IMR-90 (cell line): ENCODE results near the gene WSB1. TPM values are rescaled to one million over a fixed set of nuclear protein-coding genes. Genes with fewer than 3 reads are reported as not detected.

ENCODE experiments used
- ATAC-seq: fragments of 200-7000 bp; cut with Tn5 transposase; 2 replicates; pipeline ENCODE4 v1.9.1; 2020; ENCODE audit warnings: low read depth, mild to moderate bottlenecking, moderate library complexity
- BruUV-seq: library from RNA; stranded (reverse); fragments of 400-500 nt; replicated peaks from 2 replicates; lab custom pipeline; 2021; lab: Mats Ljungman, UMichigan
- CTCF ChIA-PET: fragments of 300-600 bp; formaldehyde crosslinking; extraction: SDS; loops from one replicate; lab custom pipeline; 2021; ENCODE audit warnings: antibody characterized with exemption; lab: Yijun Ruan, JAX
- POLR2A ChIA-PET: fragments of 300-600 bp; sonication (Branson Sonifier 250); formaldehyde crosslinking; loops from one replicate; lab custom pipeline; 2022; ENCODE audit warnings: antibody characterized with exemption; ENCODE audit not compliant: unreplicated experiment; lab: Charles Lee
- DNase-seq: peaks from one replicate; pipeline ENCODE4 v3.0.0; 2013
- H2AFZ ChIP-seq: replicated peaks from 2 replicates; pipeline ENCODE3; 2013; ENCODE audit warnings: low read length, mild to moderate bottlenecking; ENCODE audit not compliant: poor library complexity
- H2AK5ac ChIP-seq: 2 replicates; pipeline ENCODE4 v1.6.1; 2013; ENCODE audit warnings: low read depth, low read length, inconsistent platforms
- H2AK9ac ChIP-seq: replicated peaks from 2 replicates; pipeline ENCODE3; 2013; ENCODE audit warnings: mild to moderate bottlenecking, low read depth, low read length, moderate library complexity; ENCODE audit not compliant: poor library complexity
- H2BK120ac ChIP-seq: 2 replicates; pipeline ENCODE4 v1.6.1; 2013; ENCODE audit warnings: low read depth, low read length, inconsistent platforms
- H2BK15ac ChIP-seq: 3 replicates; pipeline ENCODE4 v1.6.1; 2013; ENCODE audit warnings: low read depth, low read length, inconsistent platforms
- H2BK20ac ChIP-seq: 2 replicates; pipeline ENCODE4 v1.6.1; 2013; ENCODE audit warnings: low read depth, mild to moderate bottlenecking, inconsistent platforms, low read length, moderate library complexity
- H2BK5ac ChIP-seq: 2 replicates; pipeline ENCODE4 v1.6.1; 2013; ENCODE audit warnings: mild to moderate bottlenecking, low read depth, low read length, inconsistent platforms; ENCODE audit not compliant: poor library complexity, severe bottlenecking
- H3K14ac ChIP-seq: replicated peaks from 2 replicates; pipeline ENCODE4 v1.6.1; 2013; ENCODE audit warnings: low read depth, low read length, inconsistent platforms
- H3K18ac ChIP-seq: 2 replicates; pipeline ENCODE4 v1.6.1; 2013; ENCODE audit warnings: low read depth, low read length, control low read depth
- H3K23ac ChIP-seq: 2 replicates; pipeline ENCODE4 v1.6.1; 2013; ENCODE audit warnings: low read depth, low read length, inconsistent platforms
- H3K27ac ChIP-seq: 2 replicates; pipeline ENCODE4 v1.5.1; 2013; ENCODE audit warnings: mild to moderate bottlenecking, control low read depth, low read length; ENCODE audit not compliant: insufficient read depth
- H3K27me3 ChIP-seq: 2 replicates; pipeline ENCODE4 v1.6.1; 2013; ENCODE audit warnings: low read length; ENCODE audit not compliant: control insufficient read depth, insufficient read depth
- H3K36me3 ChIP-seq: 2 replicates; pipeline ENCODE4 v1.6.1; 2013; ENCODE audit warnings: low read length, mixed read lengths; ENCODE audit not compliant: control insufficient read depth, insufficient read depth
- H3K4ac ChIP-seq: 2 replicates; pipeline ENCODE4 v1.6.1; 2013; ENCODE audit warnings: low read depth, low read length, inconsistent platforms
- H3K4me1 ChIP-seq: 2 replicates; pipeline ENCODE4 v1.6.1; 2013; ENCODE audit warnings: low read length, mixed read lengths; ENCODE audit not compliant: control insufficient read depth, insufficient read depth
- H3K4me2 ChIP-seq: 2 replicates; pipeline ENCODE4 v1.6.1; 2013; ENCODE audit warnings: low read depth, mild to moderate bottlenecking, control low read depth, low read length, moderate library complexity
- H3K4me3 ChIP-seq: 2 replicates; pipeline ENCODE4 v1.5.1; 2013; ENCODE audit warnings: low read depth, mild to moderate bottlenecking, control low read depth, low read length, moderate library complexity; ENCODE audit not compliant: insufficient read depth
- H3K56ac ChIP-seq: 2 replicates; pipeline ENCODE4 v1.6.1; 2013; ENCODE audit warnings: low read length, inconsistent platforms; ENCODE audit not compliant: insufficient read depth; ENCODE audit errors: extremely low read depth
- H3K79me1 ChIP-seq, 2 experiments: 2 replicates each; pipeline ENCODE4 v1.6.1; 2013; ENCODE audit warnings: low read length in 2 of 2, inconsistent platforms in 1 of 2, low read depth in 1 of 2
- H3K9ac ChIP-seq: 2 replicates; pipeline ENCODE4 v1.6.1; 2013; ENCODE audit warnings: low read depth, low read length, control low read depth
- H3K9me1 ChIP-seq: 2 replicates; pipeline ENCODE4 v1.6.1; 2013; ENCODE audit warnings: low read length, inconsistent platforms; ENCODE audit not compliant: insufficient read depth
- H3K9me3 ChIP-seq: 2 replicates; pipeline ENCODE4 v1.6.1; 2013; ENCODE audit warnings: low read length; ENCODE audit not compliant: control insufficient read depth, insufficient read depth
- H4K20me1 ChIP-seq: 2 replicates; pipeline ENCODE4 v1.6.1; 2013; ENCODE audit warnings: low read length, inconsistent platforms; ENCODE audit not compliant: insufficient read depth
- H4K5ac ChIP-seq: 2 replicates; pipeline ENCODE4 v1.6.1; 2013; ENCODE audit warnings: mild to moderate bottlenecking, low read depth, low read length, control low read depth
- H4K8ac ChIP-seq, 2 experiments: 2 replicates each; pipeline ENCODE4 v1.6.1; 2013; ENCODE audit warnings: low read depth in 2 of 2, low read length in 2 of 2, control low read depth in 1 of 2, inconsistent platforms in 1 of 2
- H4K91ac ChIP-seq: 2 replicates; pipeline ENCODE4 v1.6.1; 2013; ENCODE audit warnings: low read depth, low read length, inconsistent platforms; ENCODE audit not compliant: insufficient read depth
- BHLHE40 ChIP-seq: fragments of 150-350 bp; IDR thresholded peaks from 2 replicates; pipeline ENCODE4 v1.6.1; 2016; ENCODE audit warnings: mild to moderate bottlenecking, low read depth, low read length
- CEBPB ChIP-seq: IDR thresholded peaks from 2 replicates; pipeline ENCODE4 v1.6.1; 2012; ENCODE audit warnings: low read depth, low read length, improper control_type of control experiment
- CHD1 ChIP-seq: IDR thresholded peaks from 2 replicates; pipeline ENCODE4 v1.6.1; 2012; ENCODE audit warnings: low read depth, low read length, improper control_type of control experiment
- FOS ChIP-seq: fragments of 150-350 bp; IDR thresholded peaks from 2 replicates; pipeline ENCODE4 v1.6.1; 2016; ENCODE audit warnings: low read depth, low read length
- MAFK ChIP-seq: IDR thresholded peaks from 2 replicates; pipeline ENCODE4 v1.6.1; 2012; ENCODE audit warnings: low read depth, low read length, improper control_type of control experiment
- MAZ ChIP-seq: IDR thresholded peaks from 2 replicates; pipeline ENCODE4 v1.6.1; 2012; ENCODE audit warnings: low read depth, mild to moderate bottlenecking, low read length, improper control_type of control experiment, moderate library complexity, borderline replicate concordance
- MXI1 ChIP-seq: IDR thresholded peaks from 2 replicates; pipeline ENCODE4 v1.6.1; 2012; ENCODE audit warnings: low read depth, mild to moderate bottlenecking, low read length, moderate library complexity, borderline replicate concordance
- NFE2L2 ChIP-seq: fragments of 150-350 bp; IDR thresholded peaks from 2 replicates; pipeline ENCODE4 v1.6.1; 2016; ENCODE audit warnings: low read depth, mild to moderate bottlenecking, low read length
- POLR2A ChIP-seq: IDR thresholded peaks from 2 replicates; pipeline ENCODE4 v1.6.1; 2012; ENCODE audit warnings: mild to moderate bottlenecking, low read depth, low read length
- RAD21 ChIP-seq: IDR thresholded peaks from 2 replicates; pipeline ENCODE4 v1.6.1; 2012; ENCODE audit warnings: low read length, improper control_type of control experiment
- RCOR1 ChIP-seq: IDR thresholded peaks from 2 replicates; pipeline ENCODE4 v1.6.1; 2012; ENCODE audit warnings: mild to moderate bottlenecking, low read length, improper control_type of control experiment; ENCODE audit not compliant: insufficient replicate concordance
- RFX5 ChIP-seq: IDR thresholded peaks from 2 replicates; pipeline ENCODE4 v1.8.0; 2012; ENCODE audit warnings: low read depth, mild to moderate bottlenecking, low read length, moderate library complexity
- SMC3 ChIP-seq: fragments of 150-350 bp; IDR thresholded peaks from 2 replicates; pipeline ENCODE4 v1.6.1; 2016; ENCODE audit warnings: low read depth, mild to moderate bottlenecking, antibody characterized with exemption, low read length, moderate library complexity
- WGBS, 2 experiments: methylation state at CpG; one replicate each; pipeline versions ENCODE4 v1.1.5 to v1.1.7; 2013; ENCODE audit warnings: missing lambda C conversion rate in 2 of 2; ENCODE audit not compliant: insufficient read length in 1 of 2; ENCODE audit errors: extremely low coverage in 2 of 2; 5-methylcytosine and 5-hydroxymethylcytosine counted together
- dilution Hi-C: fragments of 300-500 bp; cut with HindIII; formaldehyde crosslinking; loops from one replicate; pipeline ENCODE4 v1.14.3; 2018; ENCODE audit warnings: low sequenced_read_pairs; ENCODE audit not compliant: unreplicated experiment
- in situ Hi-C: fragments of 300-500 bp; cut with MboI; formaldehyde crosslinking; loops from 3 replicates; pipeline ENCODE4 v1.14.3; 2019; ENCODE audit warnings: low sequenced_read_pairs, inconsistent platforms, mixed read lengths
- intact Hi-C: fragments of 100-400 bp; cut with micrococcal nuclease; formaldehyde crosslinking; loops from 2 replicates; pipeline ENCODE4 v1.10.0; 2022
- polyA plus RNA-seq, 3 experiments: library from polyadenylated mRNA; depleted of rRNA; stranded (reverse); fragments of >200 nt; gene quantifications; 2 replicates each; pipeline ENCODE4 v1.2.3, GENCODE V29; 2012; ENCODE audit warnings: low replicate concordance in 1 of 3
- total RNA-seq: library from RNA; depleted of rRNA; stranded (reverse); fragments of >200 nt; gene quantifications from 2 replicates; pipeline ENCODE4 v1.2.3, GENCODE V29; 2012
- TF ChIP-seq, protein P1 (sequence below): conservative IDR thresholded peaks from 2 replicates; pipeline ENCODE4 v1.5.1; 2012; ENCODE audit warnings: mild to moderate bottlenecking, low read depth, low read length, improper control_type of control experiment
- TF ChIP-seq, protein P2 (sequence below): fragments of 150-350 bp; IDR thresholded peaks from 2 replicates; pipeline ENCODE4 v1.6.1; 2016; ENCODE audit warnings: low read depth, mild to moderate bottlenecking, low read length, moderate library complexity, borderline replicate concordance
- TF ChIP-seq, protein P3 (sequence below): fragments of 150-350 bp; IDR thresholded peaks from 2 replicates; pipeline ENCODE4 v1.6.1; 2017; ENCODE audit warnings: mild to moderate bottlenecking, antibody characterized with exemption, low read length, low read depth

WSB1 gene
- total and polyA plus RNA-seq, 2 of the 4 experiments (the other 2 are of a cell fraction), result 140 to 266 TPM

DNA sequence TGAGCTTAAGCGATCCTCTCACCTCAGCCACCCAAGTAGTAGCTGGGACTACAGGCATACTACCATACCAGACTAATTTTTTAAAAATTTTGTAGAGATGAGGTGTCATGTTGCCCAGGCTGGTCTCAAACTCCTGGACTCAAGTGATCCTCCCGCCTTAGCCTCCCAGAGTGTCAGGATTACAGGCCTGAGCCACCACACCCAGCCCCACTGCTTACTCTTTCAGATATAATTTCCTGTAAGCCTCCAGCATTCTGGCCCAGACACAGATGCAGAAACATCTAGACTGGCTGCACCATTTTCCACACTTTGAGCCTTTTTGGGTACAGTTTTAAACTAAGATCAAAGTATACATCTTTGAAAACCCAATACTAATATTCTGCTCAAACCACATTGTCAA lies 8.4 kb upstream of the WSB1 start:
- Histone ChIP-seq H4K8ac (no peak overlapping the region), H3K9ac (no peak overlapping the region), H3K23ac (no peak overlapping the region), H3K9me1 (no peaks in the 10 kb centered on the region), H2BK15ac (no peak overlapping the region), H2BK5ac (no peak overlapping the region), H2BK120ac (no peak overlapping the region), H3K56ac (no peak overlapping the region), H3K4me2 (no peak overlapping the region), H2AK9ac (no peak overlapping the region), H2AK5ac (no peak overlapping the region), H3K27ac (no peak overlapping the region), H3K9me3 (no peaks in the 10 kb centered on the region), H3K79me1 (no peaks in the 10 kb centered on the region), H3K4me3 (no peak overlapping the region), H2AFZ (no peak overlapping the region), H3K14ac (no peak overlapping the region), H3K4ac (no peak overlapping the region), H4K91ac (no peak overlapping the region), H3K18ac (no peak overlapping the region), H2BK20ac (no peak overlapping the region), H4K5ac (no peak overlapping the region), H3K36me3 (no peaks in the 10 kb centered on the region), H4K20me1 (no peaks in the 10 kb centered on the region), H3K27me3 (peaks cover 3% of the 10 kb centered on the region; the same call in 1 of the 2 replicates), H3K4me1 (peaks cover 2% of the 10 kb centered on the region; the same call in 1 of the 2 replicates)
- no CpG with 5 or more reads among the region's 2 CpGs for WGBS, 2 experiments
- intact Hi-C loops (no loop called here), in situ Hi-C loops (no loop called here), dilution Hi-C loops (no loop called here)
- DNase-seq (no peak), ATAC-seq (no peak)
- no TSS peak for BruUV-seq
- CTCF ChIA-PET, result no interaction called here
- TF ChIP-seq MXI1 (no peak), RCOR1 (no peak), FOS (no peak), RAD21 (no peak), POLR2A (no peak), SMC3 (no peak), MAZ (no peak), RFX5 (no peak), MAFK (no peak), BHLHE40 (no peak), NFE2L2 (no peak), CEBPB (no peak), CHD1 (no peak)
- TF ChIP-seq, protein P1, sequence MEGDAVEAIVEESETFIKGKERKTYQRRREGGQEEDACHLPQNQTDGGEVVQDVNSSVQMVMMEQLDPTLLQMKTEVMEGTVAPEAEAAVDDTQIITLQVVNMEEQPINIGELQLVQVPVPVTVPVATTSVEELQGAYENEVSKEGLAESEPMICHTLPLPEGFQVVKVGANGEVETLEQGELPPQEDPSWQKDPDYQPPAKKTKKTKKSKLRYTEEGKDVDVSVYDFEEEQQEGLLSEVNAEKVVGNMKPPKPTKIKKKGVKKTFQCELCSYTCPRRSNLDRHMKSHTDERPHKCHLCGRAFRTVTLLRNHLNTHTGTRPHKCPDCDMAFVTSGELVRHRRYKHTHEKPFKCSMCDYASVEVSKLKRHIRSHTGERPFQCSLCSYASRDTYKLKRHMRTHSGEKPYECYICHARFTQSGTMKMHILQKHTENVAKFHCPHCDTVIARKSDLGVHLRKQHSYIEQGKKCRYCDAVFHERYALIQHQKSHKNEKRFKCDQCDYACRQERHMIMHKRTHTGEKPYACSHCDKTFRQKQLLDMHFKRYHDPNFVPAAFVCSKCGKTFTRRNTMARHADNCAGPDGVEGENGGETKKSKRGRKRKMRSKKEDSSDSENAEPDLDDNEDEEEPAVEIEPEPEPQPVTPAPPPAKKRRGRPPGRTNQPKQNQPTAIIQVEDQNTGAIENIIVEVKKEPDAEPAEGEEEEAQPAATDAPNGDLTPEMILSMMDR, result no peak
- TF ChIP-seq, protein P2, sequence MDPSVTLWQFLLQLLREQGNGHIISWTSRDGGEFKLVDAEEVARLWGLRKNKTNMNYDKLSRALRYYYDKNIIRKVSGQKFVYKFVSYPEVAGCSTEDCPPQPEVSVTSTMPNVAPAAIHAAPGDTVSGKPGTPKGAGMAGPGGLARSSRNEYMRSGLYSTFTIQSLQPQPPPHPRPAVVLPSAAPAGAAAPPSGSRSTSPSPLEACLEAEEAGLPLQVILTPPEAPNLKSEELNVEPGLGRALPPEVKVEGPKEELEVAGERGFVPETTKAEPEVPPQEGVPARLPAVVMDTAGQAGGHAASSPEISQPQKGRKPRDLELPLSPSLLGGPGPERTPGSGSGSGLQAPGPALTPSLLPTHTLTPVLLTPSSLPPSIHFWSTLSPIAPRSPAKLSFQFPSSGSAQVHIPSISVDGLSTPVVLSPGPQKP, result no peak
- TF ChIP-seq, protein P3, sequence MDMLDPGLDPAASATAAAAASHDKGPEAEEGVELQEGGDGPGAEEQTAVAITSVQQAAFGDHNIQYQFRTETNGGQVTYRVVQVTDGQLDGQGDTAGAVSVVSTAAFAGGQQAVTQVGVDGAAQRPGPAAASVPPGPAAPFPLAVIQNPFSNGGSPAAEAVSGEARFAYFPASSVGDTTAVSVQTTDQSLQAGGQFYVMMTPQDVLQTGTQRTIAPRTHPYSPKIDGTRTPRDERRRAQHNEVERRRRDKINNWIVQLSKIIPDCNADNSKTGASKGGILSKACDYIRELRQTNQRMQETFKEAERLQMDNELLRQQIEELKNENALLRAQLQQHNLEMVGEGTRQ, result no peak
- POLR2A ChIA-PET, result interaction anchor here (0.7 kb wide), 1 partner anchor 9 kb away, joined by 4 read pairs; no protein-coding TSS in a partner anchor
